Left forelimb (tissue), 1 donor: ENCODE results near the gene CDCP1.
"Not testable (repeated sequence)": the region's sequence is repeated elsewhere in the genome, so short reads cannot be mapped to it uniquely, and the experiment has no call there.

Experiments used
- DNase-seq: peaks from one replicate; pipeline ENCODE4 v3.0.0-alpha.2; 2018; ENCODE audit warnings: low spot score

Gene CDCP1

DNA sequence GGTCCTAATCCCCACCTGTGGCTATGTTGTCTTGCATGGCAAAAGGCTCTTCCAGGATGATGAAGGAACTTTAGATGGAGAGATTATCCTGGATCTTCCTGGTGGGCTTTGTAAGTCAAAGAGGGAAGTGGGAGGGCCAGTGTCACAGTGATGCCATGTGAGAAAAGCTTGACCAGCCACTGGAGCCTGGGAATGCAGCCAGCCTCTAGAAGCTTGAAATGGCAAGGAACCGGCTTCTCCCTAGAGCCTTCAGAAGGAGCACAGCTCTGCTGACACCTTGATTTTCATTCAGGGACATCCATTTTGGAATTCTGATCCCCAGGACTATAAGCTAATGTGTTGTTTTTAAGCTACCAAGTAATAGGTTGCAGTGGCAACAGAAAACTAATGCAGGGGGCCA is 61.8 kb downstream of the CDCP1 start:
- DNase-seq = no peak

DNA sequence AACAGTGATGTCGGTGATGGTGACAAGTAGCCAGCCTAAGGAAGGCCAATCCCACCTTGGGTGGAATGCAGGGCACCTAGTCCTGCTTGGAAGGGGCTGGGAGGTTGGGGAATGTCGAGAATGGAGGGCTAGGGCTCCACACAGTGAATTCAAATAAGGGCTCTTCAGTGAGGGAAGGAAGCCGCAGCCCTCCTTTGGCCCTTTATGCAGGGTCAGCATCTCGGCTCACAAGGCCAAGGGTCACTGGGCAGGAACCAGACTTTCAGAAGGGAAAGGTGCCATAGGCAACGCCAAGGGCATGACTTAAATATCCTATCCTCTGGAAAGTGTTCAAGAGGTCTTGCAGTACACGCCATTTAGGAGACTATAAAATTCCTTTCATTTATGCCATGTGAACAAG is 63.2 kb downstream of the CDCP1 start:
- no peak for DNase-seq

DNA sequence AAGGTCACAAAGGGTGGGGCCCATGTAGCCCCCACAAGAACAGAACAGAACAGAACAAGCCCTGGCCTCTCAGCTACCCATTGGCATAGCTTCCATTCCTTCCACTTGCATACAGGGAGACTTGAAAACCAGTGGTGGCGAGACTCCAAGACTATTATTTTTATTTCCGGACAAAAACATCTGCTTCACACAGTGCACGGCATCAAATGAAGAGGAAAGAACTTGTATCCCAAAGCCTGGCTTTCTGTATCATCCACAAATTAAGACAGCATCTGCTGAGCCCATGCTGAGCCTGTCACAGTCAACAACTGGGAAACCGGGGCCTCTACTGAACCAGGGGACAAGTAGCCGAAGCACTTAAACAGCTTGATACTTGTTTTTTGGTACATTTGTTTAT is 64.0 kb downstream of the CDCP1 start:
- no peak for DNase-seq

DNA sequence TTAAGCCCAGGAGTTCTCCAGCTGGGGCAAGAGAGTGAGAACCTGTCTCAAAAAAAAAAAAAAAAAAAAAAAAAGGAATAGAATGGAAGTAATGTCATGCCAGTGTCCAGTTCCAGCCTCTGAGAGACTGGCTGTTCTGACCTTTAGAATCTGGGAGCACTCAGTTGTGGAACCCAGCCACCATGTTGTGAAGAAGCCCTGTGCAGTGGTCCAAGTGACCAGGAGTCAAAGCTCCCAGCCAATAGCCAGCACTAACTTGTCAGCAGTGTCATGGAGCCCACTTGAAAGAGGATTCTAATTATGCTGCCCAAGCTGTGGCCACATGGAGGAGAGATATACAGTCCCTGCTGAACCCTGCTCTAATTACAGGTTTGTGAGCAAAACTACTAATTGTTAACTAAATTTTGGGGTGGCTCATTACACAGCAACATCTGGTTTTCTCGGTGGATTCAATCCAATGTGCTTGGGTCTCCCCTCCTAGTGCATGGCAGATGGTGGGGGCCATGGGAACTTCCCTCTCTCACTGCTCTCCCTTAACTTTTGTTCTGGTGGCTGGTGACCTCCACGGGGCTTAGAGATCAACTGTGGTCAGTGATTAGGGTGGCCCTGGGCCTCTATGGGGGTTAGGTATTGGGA is 64.6 kb downstream of the CDCP1 start:
- no peak for DNase-seq

DNA sequence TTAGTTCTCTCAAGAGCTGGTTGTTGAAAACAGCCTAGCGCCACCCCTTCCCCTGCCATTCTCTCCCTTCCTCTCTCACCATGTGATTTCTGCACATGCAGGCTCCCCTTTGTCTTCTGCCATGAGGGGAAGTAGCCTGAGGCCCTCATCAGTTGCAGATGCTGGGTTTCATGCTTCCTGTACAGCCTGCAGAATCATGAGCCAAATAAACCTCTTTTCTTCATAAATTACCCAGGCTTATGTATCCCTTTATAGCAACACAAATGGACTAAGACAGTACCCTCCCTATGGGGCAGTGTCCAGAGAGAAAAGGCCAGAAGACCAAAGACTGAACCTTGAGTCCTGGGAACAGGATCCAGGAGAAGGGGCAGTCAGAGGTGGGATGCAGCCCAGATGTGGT is 65.4 kb downstream of the CDCP1 start:
- no peak for DNase-seq

DNA sequence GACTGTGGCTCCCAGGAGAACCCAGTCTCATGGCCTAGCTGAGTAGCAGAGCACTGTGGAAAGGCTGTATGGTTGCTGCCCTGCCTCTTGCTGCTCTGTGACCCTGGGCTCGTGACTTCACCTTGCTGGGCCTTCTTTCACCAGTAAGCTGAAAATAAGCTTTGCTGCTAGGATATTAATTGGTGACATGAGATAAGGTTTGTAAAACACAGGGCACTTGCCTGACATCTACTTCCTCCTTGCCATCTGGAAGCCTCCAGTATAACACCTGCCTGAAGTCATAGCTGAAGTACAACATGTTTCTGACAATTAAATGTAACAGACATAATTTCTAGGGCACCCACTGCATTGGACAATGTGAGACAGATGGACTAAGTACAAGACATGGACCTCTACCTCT is 66.5 kb downstream of the CDCP1 start:
- no peak for DNase-seq

DNA sequence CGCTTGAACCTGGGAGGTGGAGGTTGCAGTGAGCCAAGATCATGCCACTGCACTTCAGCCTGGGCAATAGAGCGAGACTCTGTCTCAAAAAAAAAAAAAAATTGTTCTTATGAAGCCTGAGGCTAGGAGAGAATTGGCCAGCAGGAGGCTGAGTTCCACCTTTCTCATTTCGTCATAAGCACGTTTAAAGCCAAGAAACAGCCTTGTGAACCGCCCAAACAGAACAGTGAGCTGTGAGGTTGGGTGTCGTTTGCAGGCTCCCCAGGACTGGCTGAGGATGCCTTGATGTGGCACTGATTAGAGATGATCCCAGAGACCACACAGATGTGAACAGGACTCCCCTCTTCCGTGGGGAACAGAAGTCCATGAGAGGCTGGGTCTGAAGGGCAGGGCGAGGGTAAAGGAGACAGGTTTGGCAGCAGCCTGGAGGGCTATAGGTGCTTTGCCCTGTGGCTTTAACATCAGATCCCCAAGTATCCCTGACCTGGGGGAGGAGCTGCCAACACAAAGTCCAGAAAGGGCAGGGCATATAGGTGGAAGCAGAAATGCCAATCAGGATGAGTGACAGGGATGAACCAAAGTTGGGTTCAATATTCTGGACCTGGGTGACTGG is 67.2 kb downstream of the CDCP1 start:
- DNase-seq = no peak

DNA sequence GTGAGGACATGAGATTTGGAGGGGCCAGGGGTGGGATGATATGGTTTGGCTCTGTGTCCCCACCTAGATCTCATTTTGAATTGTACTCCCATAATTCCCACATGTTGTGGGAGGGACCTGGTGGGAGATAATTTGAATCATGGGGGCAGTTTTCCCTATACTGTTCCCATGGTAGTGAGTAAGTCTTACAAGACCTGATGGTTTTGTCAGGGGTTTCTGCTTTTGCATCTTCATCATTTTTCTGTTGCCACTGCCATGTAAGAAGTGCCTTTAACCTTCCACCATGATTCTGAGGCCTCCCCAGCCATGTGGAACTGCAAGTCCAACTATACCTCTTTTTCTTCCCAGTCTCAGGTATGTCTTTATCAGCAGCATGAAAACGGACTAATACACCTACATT is 67.9 kb downstream of the CDCP1 start:
- not testable (repeated sequence) for DNase-seq

DNA sequence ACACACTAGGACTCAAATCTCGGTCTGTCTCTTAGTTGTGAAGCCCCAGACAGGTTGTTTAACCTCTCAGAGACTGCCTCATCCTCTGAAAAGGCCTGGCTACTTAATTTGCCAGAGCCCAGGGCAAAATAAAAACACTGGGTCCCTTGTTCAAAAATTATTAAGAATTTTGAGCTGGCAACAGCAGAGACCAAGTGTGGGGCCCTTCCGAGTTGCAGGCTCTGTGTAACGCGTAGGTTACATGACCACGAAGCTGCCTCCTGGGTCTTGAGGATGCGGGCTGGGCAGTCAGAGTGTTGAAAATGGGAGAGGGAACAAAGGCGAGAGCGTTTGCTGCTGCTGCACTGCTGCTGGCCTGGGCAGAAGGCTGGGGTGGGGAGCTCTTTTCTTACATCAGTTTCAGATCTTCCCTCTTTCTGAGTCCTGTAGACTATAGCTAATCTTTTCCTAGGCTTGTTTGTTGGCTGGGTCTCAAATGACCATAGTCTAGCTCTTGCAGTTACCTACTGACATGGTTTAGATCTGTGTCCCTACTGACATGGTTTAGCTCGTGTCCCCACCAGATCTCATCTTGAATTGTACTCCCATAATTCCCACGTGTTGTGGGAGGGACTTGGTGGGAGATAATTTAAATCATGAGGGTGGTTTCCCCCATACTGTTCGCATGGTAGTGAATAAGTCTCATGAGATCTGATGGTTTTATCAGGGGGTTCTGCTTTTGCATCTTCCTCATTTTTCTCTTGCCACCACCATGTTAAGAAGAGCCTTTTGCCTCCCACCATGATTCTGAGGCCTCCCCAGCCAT is 70.2 kb downstream of the CDCP1 start:
- DNase-seq = no peak

DNA sequence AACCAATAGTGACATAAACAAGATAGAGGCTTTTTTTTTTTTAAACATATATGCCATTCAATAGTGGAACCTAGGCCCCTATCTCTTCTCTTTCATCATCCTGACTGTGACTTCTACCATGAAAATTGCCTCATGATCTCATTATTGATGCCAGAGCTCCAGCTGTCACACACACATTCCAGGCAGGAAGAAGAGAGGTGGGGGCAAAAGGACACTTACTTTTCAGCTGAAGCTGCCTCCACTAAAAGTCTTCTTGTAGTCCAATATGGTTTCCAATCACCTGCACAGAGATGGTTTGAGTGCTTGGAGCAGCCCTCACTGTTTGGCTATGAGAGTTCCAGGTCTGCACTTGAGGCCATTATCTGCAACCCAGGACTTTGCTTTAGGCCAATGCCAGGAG is 75.1 kb downstream of the CDCP1 start:
- DNase-seq = no peak

DNA sequence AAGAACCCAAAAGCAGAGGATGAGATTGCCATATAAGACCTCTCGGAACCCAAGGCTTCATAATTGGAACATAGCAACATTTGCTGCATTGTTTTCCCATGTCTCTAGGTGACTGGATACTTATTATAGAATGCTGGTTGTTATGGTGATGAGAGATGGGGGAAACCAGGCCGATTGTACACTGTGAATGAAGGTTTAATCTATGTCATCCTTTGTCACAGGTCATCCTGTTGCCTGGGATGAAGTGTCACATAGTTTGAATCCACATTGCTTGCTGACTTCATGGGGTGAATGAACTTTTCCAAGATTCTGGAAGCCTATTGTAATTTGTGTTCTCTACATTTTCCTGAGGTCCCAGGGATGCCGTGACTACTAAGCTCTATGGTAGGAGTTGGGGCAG is 78.2 kb downstream of the CDCP1 start:
- DNase-seq = no peak

DNA sequence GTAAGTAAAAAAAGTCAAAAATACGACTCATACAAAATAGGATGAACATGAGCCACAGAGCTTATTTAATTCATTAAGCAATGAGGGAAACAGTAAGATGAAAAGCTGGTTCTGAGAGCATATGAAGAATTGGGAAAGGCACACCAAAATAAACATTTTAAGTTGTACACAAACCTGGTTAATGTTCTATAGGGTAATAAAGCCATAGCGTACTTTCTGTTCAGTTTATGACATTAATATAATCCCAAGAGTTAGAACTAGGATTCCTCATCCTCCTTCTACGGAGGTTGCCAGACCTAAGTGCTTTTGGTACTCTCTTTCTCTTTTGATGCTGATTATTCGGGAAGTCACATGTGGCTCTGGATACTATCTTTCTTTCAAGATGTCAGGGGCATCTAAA is 78.7 kb downstream of the CDCP1 start:
- DNase-seq = no peak

DNA sequence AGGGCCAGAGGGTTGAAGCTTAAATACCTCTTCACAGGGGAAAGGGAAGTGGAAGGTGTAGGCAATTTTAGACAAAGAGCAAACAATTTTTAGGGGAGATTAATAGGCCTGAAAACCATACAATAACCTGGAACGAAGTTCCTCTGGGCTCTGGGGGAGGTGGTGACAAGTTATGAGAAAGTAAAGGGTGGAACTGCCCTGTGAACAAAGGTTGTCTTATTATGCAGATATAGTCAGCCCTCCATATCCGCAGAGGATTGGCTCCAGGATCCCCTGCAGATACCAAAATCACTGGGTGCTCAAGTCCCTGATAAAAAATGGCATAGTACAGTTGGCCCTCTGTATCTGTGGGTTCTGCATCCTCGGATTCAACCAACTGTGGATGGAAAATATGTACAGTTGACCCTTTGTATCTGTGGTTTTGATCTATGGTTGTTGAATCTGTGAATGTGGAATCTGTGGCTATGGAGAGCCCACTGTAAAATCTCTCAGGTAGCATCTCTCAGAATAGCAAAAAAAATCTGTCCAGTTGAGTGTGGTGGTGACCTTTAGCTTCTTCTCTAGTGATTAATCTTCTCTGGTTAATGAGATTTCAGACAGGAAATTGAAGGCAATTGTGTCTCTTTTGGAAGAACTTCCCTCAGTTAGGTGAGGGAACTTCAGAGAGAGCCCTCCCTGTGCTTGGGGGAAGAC is 79.9 kb downstream of the CDCP1 start:
- DNase-seq = no peak

DNA sequence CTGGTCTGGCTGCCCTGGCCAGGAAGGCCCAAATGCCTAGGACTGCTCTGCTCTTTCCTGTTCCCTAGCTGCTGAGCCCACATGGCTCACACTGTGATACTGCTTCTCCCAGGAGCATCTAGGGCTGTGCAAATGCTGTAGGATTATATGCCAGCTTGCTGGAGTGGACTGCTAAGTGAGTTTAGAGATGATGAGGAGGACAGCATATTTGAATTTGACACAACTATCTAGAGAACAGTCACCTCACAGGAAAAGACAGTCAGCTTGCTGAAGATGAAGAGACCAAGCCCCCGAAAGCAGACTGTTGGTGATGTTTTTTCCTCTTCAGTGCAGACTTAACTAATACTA is 80.8 kb downstream of the CDCP1 start:
- no peak for DNase-seq

DNA sequence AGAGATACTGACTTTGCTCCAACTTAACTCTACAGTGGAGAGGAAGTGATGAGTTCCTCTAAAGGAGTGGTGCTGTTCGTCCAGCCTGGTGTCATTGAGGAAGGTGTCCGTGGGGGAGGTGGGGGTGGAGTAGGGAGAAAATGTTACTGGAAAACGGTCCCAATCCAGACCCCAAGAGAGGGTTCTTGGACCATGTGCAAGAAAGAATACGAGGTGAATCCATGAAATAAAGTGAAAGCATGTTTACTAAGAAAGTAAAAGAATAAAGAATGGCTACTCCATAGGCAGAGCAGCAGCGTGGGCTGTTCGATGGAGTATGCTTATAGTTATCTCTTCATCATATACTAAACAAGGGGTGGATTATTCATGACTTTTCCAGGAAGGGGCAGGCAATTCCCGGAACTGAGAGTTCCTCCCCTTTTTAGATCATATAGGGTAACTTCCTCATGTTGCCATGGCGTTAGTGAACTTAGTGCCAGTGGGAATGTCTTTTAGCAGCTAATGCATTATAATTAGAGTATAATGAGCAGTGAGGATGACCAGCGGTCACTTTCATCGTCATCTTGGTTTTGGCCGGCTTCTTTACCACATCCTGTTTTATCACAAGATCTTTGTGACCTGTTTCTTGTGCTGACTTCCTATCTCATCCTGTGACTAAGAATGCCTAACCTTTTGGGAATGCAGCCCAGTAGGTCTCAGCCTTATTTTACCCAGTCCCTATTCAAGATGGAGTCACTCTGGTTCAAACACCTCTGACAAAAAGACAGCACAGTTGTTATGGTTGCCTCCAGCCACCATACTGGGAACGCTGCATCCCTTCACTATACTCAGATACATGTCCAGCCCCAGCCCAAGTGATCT is 81.4 kb downstream of the CDCP1 start:
- DNase-seq = no peak

DNA sequence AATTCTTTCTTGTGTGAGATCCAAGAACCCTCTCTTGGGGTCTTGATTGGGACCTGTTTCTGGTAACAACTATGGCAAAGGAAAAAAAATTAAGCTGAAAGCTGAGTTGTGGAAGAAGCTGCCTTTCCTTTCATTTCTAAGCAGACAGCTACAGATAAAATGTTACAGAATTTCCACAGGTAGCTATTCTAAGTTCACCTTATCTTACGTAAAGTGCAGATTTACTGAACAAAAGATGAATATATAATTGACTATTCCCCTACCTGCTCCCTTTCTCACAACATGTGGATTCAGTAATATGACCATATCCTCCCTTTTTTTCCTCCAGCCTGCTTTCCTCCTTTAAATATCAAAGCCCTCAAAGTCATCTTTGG is 83.5 kb downstream of the CDCP1 start:
- DNase-seq = no peak

DNA sequence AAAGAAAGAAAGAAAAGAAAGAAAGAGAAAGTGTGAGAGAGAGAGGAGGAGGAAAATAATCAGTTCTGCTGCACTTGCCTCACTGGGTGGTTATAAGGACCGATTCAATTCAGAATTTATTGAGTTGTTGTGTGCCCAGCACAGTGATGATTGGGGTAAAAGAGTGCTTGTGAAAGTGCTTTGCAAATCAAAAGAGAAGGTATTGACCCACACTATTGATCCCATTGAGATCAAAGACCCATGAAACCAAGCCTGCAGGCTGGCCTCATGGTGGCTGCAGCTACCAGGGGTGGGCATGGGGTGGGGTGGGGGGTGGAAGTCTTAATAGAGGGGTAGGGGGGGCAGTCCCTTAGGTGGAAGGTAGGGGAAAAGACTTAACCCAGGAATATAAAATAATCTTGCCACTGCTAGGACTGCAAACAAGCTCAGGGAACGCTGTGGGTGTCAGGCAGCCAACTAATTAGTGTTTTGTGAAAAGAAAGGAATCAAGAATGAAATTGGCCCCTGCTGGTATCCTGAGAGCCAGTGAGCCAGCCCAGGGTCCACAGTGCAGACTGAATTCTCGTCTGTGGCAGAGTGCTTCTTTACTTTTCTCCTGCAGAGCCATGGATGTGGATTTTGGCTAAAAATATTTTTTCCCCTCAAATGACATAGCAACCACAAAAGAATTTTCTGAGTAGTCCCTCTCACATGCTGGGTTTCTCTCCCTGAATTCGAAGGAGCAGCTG is 85.8 kb downstream of the CDCP1 start:
- DNase-seq = no peak

DNA sequence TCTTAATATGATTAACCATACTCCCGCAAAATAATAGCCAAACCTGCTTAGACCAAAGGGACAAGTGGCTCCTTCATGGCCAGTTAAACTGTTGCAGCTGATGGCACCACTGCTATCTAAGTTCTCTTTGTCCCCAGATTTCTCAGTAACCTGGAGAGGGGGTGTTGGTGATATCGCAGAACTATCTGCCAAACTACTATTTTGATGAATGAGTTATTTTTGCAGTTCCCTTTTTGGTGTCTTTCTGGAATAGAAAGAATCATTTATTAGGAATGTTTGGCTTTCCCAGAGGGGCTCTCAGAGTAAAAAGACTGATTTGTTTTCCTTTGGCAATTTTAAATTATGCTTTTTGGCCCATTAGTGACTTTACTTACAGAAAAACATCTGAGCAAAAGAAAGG is 87.0 kb downstream of the CDCP1 start:
- no peak for DNase-seq

DNA sequence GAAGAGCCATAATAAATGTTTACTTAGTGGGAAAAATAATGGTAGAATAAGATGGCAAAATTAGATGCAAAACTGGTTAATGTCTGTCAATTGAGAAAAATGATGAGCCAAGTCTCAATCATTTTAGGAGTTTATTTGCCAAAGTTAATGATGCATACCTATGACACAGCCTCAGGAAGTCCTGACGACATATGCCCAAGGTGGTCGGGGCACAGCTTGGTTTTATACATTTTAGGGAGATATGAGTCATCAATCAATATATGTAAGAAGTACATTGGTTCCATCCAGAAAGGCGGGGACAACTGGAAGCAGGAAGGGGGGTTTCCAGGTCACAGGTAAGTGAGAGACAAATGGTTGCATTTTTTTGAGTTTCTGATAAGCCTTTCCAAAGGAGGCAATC is 88.6 kb downstream of the CDCP1 start:
- DNase-seq = no peak

DNA sequence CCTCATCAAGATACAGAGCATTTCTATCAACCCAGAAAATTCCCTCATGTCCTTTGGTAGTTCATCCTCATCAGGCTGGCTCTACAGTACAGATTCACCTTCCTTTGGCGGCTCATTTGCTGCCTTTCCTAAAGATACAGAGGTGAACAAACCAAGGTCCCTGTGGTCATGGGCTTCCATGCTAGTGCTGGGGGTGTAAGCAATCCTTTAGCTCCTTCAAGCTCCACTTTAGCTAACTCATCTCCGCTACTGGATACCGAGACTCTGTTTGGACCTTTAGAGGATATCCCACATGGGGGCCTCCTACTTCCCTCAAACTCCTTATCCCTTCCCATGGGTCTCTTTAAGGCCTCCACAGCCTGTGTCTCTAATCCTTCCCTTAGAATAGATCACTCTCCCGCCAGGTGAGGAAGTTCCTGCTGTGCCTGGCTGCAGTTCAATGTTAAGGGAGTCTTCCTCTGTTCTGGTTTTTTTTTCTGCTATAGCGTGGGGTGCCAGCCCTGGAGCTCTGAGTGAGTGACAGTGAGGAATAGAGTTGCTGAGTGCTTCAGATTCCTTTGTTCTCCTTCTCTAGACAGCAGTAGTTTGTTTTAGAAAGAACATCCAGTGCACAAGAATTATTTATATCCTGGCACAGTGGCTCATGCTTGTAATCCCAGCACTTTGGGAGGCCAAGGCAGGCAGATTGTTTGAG is 89.4 kb downstream of the CDCP1 start:
- DNase-seq = no peak
